Mesenchymal stem cell (in vitro differentiated cells and primary cell): ENCODE results near the gene FRMD7.
"Not testable (repeated sequence)": the region's sequence is repeated elsewhere in the genome, so short reads cannot be mapped to it uniquely, and the experiment has no call there.

Experiments used
- DNase-seq: peaks from one replicate; pipeline ENCODE4 v3.0.0-alpha.2; 2013
- H2AFZ ChIP-seq: one replicate; pipeline ENCODE4 v1.6.1; 2013; ENCODE audit warnings: low read depth, mild to moderate bottlenecking, control low read depth, inconsistent platforms, low read length, moderate library complexity
- H2AK5ac ChIP-seq: 2 replicates; pipeline ENCODE4 v1.6.1; 2013; ENCODE audit warnings: low read length, moderate library complexity, mild to moderate bottlenecking, inconsistent platforms; ENCODE audit not compliant: severe bottlenecking
- H2BK120ac ChIP-seq: one replicate; pipeline ENCODE4 v1.6.1; 2013; ENCODE audit warnings: low read depth, mild to moderate bottlenecking, inconsistent platforms, low read length, moderate library complexity
- H2BK12ac ChIP-seq, 2 experiments: one replicate each; pipeline ENCODE4 v1.6.1; 2013; ENCODE audit warnings: inconsistent platforms in 2 of 2, low read length in 2 of 2, mild to moderate bottlenecking in 2 of 2, moderate library complexity in 2 of 2, control low read depth in 1 of 2
- H2BK15ac ChIP-seq: one replicate; pipeline ENCODE4 v1.6.1; 2013; ENCODE audit warnings: mild to moderate bottlenecking, low read depth, inconsistent platforms; ENCODE audit not compliant: poor library complexity, severe bottlenecking
- H2BK5ac ChIP-seq: 2 replicates; pipeline ENCODE4 v1.6.1; 2013; ENCODE audit warnings: low read depth, mild to moderate bottlenecking, low read length, control low read depth, inconsistent platforms; ENCODE audit not compliant: poor library complexity, severe bottlenecking
- H3K14ac ChIP-seq, 2 experiments: one replicate each; pipeline ENCODE4 v1.6.1; 2013; ENCODE audit warnings: inconsistent platforms in 2 of 2, low read length in 2 of 2, control low read depth in 1 of 2, mild to moderate bottlenecking in 1 of 2, moderate library complexity in 1 of 2
- H3K18ac ChIP-seq, 2 experiments: one replicate each; pipeline ENCODE4 v1.6.1; 2013; ENCODE audit warnings: inconsistent platforms in 2 of 2, low read length in 2 of 2, control low read depth in 1 of 2, low read depth in 1 of 2, mild to moderate bottlenecking in 1 of 2
- H3K23ac ChIP-seq, 2 experiments: one replicate each; pipeline ENCODE4 v1.6.1; 2013; ENCODE audit warnings: inconsistent platforms in 2 of 2, low read length in 2 of 2, mild to moderate bottlenecking in 2 of 2, moderate library complexity in 2 of 2, control low read depth in 1 of 2
- H3K27ac ChIP-seq: 2 replicates; pipeline ENCODE4 v1.5.1; 2013; ENCODE audit warnings: mild to moderate bottlenecking, moderate library complexity, low read length, control low read depth, inconsistent platforms; ENCODE audit not compliant: poor library complexity, severe bottlenecking
- H3K27me3 ChIP-seq, 2 experiments: 2 replicates each; pipeline versions ENCODE4 v1.6.1 to v1.7.0; 2013; ENCODE audit warnings: low read length in 2 of 2, mild to moderate bottlenecking in 2 of 2, moderate library complexity in 2 of 2, control low read depth in 1 of 2, inconsistent platforms in 1 of 2; ENCODE audit not compliant: control insufficient read depth in 1 of 2, insufficient read depth in 1 of 2
- H3K36me3 ChIP-seq, 2 experiments: 2 replicates each; pipeline versions ENCODE4 v1.6.1 to v1.7.0; 2013; ENCODE audit warnings: low read length in 2 of 2, control low read depth in 1 of 2, inconsistent platforms in 1 of 2, low read depth in 1 of 2, mild to moderate bottlenecking in 1 of 2; ENCODE audit not compliant: insufficient read depth in 2 of 2, control insufficient read depth in 1 of 2
- H3K4ac ChIP-seq, 2 experiments: one replicate each; pipeline ENCODE4 v1.6.1; 2013; ENCODE audit warnings: inconsistent platforms in 2 of 2, low read length in 2 of 2, mild to moderate bottlenecking in 2 of 2, moderate library complexity in 2 of 2, control low read depth in 1 of 2, low read depth in 1 of 2
- H3K4me1 ChIP-seq: 2 replicates; pipeline ENCODE4 v1.6.1; 2013; ENCODE audit warnings: low read depth, low read length, control low read depth; ENCODE audit not compliant: control insufficient read depth, insufficient read depth
- H3K4me2 ChIP-seq: 2 replicates; pipeline ENCODE4 v1.6.1; 2013; ENCODE audit warnings: low read length, mild to moderate bottlenecking, inconsistent platforms; ENCODE audit not compliant: poor library complexity, severe bottlenecking
- H3K4me3 ChIP-seq, 2 experiments: 2 replicates each; pipeline versions ENCODE4 v1.5.1 to v1.7.0; 2013; ENCODE audit warnings: low read length in 2 of 2, mild to moderate bottlenecking in 2 of 2, control low read depth in 1 of 2, low read depth in 1 of 2; ENCODE audit not compliant: insufficient read depth in 1 of 2
- H3K79me1 ChIP-seq: replicated peaks from 2 replicates; pipeline ENCODE4 v1.6.1; 2013; ENCODE audit warnings: mild to moderate bottlenecking, control low read depth, low read length, inconsistent platforms; ENCODE audit not compliant: poor library complexity, severe bottlenecking
- H3K9ac ChIP-seq: 2 replicates; pipeline ENCODE4 v1.7.0; 2013; ENCODE audit warnings: mild to moderate bottlenecking, low read length, moderate library complexity
- H3K9me3 ChIP-seq: 2 replicates; pipeline ENCODE4 v1.7.0; 2013; ENCODE audit warnings: mild to moderate bottlenecking, low read length; ENCODE audit not compliant: control insufficient read depth
- H4K8ac ChIP-seq: one replicate; pipeline ENCODE4 v1.6.1; 2013; ENCODE audit warnings: inconsistent platforms, mild to moderate bottlenecking, low read length, moderate library complexity
- H4K91ac ChIP-seq: one replicate; pipeline ENCODE4 v1.6.1; 2013; ENCODE audit warnings: mild to moderate bottlenecking, low read length, inconsistent platforms
- WGBS: methylation state at CpG from one replicate; pipeline ENCODE4 v1.1.7; 2013; ENCODE audit warnings: mixed read lengths; 5-methylcytosine and 5-hydroxymethylcytosine counted together

Gene FRMD7

GRCh38 chrX:132058975-132059374 lies 68.8 kb downstream of the FRMD7 start:
- H3K79me1 ChIP-seq = no peaks in the 10 kb centered on the region
- no peak overlapping the region for H3K9ac ChIP-seq
- H3K18ac ChIP-seq = no peak overlapping the region
- no peak overlapping the region for H2BK120ac ChIP-seq
- H2AFZ ChIP-seq = no peak overlapping the region
- H3K4me1 ChIP-seq = no peaks in the 10 kb centered on the region
- no peak overlapping the region for H2AK5ac ChIP-seq
- H3K36me3 ChIP-seq = no peaks in the 10 kb centered on the region
- no peak overlapping the region for H4K91ac ChIP-seq
- no peak overlapping the region for H3K27ac ChIP-seq
- no peak overlapping the region for H3K4me2 ChIP-seq
- H3K4ac ChIP-seq = no peak overlapping the region
- H3K14ac ChIP-seq = no peak overlapping the region
- no peak for DNase-seq
- H2BK15ac ChIP-seq = no peak overlapping the region
- H3K23ac ChIP-seq = no peak overlapping the region
- H3K9me3 ChIP-seq = no peaks in the 10 kb centered on the region
- H2BK12ac ChIP-seq = no peak overlapping the region
- no peak overlapping the region for H2BK5ac ChIP-seq
- H3K27me3 ChIP-seq = peaks cover 0 to 33% of the 10 kb centered on the region in 2 experiments
- H3K4me3 ChIP-seq = no peak overlapping the region
- no peak overlapping the region for H4K8ac ChIP-seq
- WGBS = 100% methylated on average over 1 of the region's 2 CpGs

GRCh38 chrX:132058050-132058449 lies 69.8 kb downstream of the FRMD7 start:
- no peak overlapping the region for H3K27ac ChIP-seq
- H3K4me1 ChIP-seq = no peaks in the 10 kb centered on the region
- H3K18ac ChIP-seq = no peak overlapping the region
- no CpG with 5 or more reads among the region's 4 CpGs for WGBS
- no peak overlapping the region for H3K9ac ChIP-seq
- H3K36me3 ChIP-seq = no peaks in the 10 kb centered on the region
- H2AFZ ChIP-seq = no peak overlapping the region
- H3K23ac ChIP-seq = no peak overlapping the region
- H3K14ac ChIP-seq = no peak overlapping the region
- no peak for DNase-seq
- H2BK120ac ChIP-seq = no peak overlapping the region
- no peak overlapping the region for H3K4me3 ChIP-seq
- no peak overlapping the region for H3K4ac ChIP-seq
- no peak overlapping the region for H2BK5ac ChIP-seq
- no peak overlapping the region for H3K4me2 ChIP-seq
- no peak overlapping the region for H4K8ac ChIP-seq
- no peak overlapping the region for H2BK15ac ChIP-seq
- H3K9me3 ChIP-seq = no peaks in the 10 kb centered on the region
- H4K91ac ChIP-seq = no peak overlapping the region
- no peaks in the 10 kb centered on the region for H3K79me1 ChIP-seq
- no peak overlapping the region for H2AK5ac ChIP-seq
- H3K27me3 ChIP-seq = peaks cover 0 to 37% of the 10 kb centered on the region in 2 experiments
- no peak overlapping the region for H2BK12ac ChIP-seq

- H2BK5ac ChIP-seq, H2AFZ ChIP-seq, H3K79me1 ChIP-seq, H3K36me3 ChIP-seq, H3K14ac ChIP-seq, H2AK5ac ChIP-seq, H3K23ac ChIP-seq, H4K91ac ChIP-seq, H3K4me2 ChIP-seq, H3K27ac ChIP-seq, H3K9ac ChIP-seq, H2BK15ac ChIP-seq, H2BK120ac ChIP-seq, H3K4me1 ChIP-seq, H3K18ac ChIP-seq, H3K4ac ChIP-seq, DNase-seq, H4K8ac ChIP-seq, H2BK12ac ChIP-seq, H3K4me3 ChIP-seq, H3K9me3 ChIP-seq: not testable (repeated sequence)
- peaks cover 0 to 13% of the 10 kb centered on the region in 2 experiments for H3K27me3 ChIP-seq
Measured at GRCh38 chrX:132051778-132052177, 76.0 kb downstream of the FRMD7 start.

- no peak overlapping the region for H3K18ac ChIP-seq
- H3K4me1 ChIP-seq = no peaks in the 10 kb centered on the region
- H2BK120ac ChIP-seq = no peak overlapping the region
- no peak overlapping the region for H2AFZ ChIP-seq
- H3K79me1 ChIP-seq = no peaks in the 10 kb centered on the region
- no peak overlapping the region for H3K23ac ChIP-seq
- H2BK5ac ChIP-seq = no peak overlapping the region
- H3K4me3 ChIP-seq = no peak overlapping the region
- no peak overlapping the region for H2BK15ac ChIP-seq
- no peak overlapping the region for H3K4ac ChIP-seq
- no peaks in the 10 kb centered on the region for H3K9me3 ChIP-seq
- no peak overlapping the region for H2BK12ac ChIP-seq
- no peak overlapping the region for H3K27ac ChIP-seq
- H3K27me3 ChIP-seq = peaks cover 0 to 3% of the 10 kb centered on the region in 2 experiments
- DNase-seq = no peak
- no peak overlapping the region for H4K8ac ChIP-seq
- no peak overlapping the region for H3K14ac ChIP-seq
- no peaks in the 10 kb centered on the region for H3K36me3 ChIP-seq
- H4K91ac ChIP-seq = no peak overlapping the region
- no peak overlapping the region for H2AK5ac ChIP-seq
- no peak overlapping the region for H3K4me2 ChIP-seq
- WGBS = no CpG with 5 or more reads among the region's 2 CpGs
- no peak overlapping the region for H3K9ac ChIP-seq
Measured at GRCh38 chrX:132046533-132046932, 81.3 kb downstream of the FRMD7 start.
